GM18498 (cell line): ENCODE data around the gene COL1A2.

Experiments
- ATAC-seq: cut with Tn5 transposase; IDR thresholded peaks from one replicate; pipeline ENCODE4 v1.9.1; 2021; ENCODE audit warnings: mild to moderate bottlenecking, moderate library complexity; ENCODE audit not compliant: unreplicated experiment

Gene COL1A2

DNA sequence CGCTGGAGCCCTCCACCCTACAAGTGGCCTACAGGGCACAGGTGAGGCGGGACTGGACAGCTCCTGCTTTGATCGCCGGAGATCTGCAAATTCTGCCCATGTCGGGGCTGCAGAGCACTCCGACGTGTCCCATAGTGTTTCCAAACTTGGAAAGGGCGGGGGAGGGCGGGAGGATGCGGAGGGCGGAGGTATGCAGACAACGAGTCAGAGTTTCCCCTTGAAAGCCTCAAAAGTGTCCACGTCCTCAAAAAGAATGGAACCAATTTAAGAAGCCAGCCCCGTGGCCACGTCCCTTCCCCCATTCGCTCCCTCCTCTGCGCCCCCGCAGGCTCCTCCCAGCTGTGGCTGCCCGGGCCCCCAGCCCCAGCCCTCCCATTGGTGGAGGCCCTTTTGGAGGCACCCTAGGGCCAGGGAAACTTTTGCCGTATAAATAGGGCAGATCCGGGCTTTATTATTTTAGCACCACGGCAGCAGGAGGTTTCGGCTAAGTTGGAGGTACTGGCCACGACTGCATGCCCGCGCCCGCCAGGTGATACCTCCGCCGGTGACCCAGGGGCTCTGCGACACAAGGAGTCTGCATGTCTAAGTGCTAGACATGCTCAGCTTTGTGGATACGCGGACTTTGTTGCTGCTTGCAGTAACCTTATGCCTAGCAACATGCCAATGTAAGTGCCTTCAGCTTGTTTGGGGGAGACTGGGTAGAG, at the start of gene COL1A2:
Gene COL1A2 (plus strand): TSS at position 459 of the 704 bp plus-strand sequence. CDS start 137 bp downstream, at position 596.
- ATAC-seq = peak; percentile 29

DNA sequence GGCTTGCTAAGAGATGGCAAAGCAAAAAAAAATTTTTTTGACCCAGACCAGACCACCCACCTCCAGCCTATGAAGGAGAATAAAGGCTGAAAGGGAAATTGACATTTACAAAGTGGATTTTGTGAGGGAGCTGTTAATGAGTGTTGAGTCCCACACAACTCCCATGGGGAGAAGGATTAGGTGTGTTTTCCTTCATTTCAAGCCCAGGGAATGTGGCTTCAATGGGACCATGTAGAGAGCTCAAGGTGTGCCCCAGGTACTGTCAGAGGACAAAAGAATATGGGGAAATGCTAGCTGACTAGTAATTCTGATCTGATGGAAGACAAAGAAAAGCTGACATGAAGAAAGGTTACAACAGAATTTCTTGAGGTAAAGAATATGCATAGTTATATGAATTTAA, 48.8 kb upstream of the COL1A2 start:
- ATAC-seq = no peak

DNA sequence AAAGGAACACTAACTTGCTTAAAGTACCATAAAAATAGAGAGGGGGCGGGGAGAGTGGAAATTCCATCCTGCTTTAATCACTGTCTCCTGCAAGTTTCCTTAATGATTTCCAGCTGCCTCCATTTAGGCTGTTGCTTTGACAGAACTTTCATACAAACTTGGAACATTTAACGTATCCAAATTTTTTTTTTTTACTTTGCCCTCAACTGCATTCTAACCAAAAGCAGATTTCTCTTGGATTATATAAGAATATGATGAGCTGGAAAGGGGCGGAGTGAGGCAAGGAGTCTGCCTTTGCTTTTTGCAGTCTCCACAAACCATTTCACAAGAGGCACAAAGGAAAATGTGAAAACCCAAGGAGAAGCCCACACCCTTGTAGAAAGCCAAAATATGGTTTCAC, 46.6 kb upstream of the COL1A2 start:
- ATAC-seq = no peak

DNA sequence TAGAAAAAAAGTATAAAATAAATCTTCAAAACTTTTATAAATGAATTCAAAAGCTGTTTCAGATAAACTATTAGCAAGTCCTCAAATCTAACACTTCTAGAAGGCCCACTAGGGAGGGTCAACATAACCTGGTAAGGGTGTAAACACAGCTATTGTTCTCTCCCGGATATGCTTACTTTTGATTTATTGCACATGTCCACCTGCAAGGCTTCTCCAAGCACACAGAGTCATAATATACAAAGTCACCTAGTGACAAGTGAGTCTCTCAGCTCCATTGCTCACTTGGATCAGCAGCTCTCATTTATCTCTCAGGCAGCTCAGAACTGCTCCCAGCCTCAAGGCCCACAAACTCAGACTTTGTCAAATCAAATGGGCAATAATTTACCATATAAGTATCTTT, 44.0 kb upstream of the COL1A2 start:
- ATAC-seq = no peak

DNA sequence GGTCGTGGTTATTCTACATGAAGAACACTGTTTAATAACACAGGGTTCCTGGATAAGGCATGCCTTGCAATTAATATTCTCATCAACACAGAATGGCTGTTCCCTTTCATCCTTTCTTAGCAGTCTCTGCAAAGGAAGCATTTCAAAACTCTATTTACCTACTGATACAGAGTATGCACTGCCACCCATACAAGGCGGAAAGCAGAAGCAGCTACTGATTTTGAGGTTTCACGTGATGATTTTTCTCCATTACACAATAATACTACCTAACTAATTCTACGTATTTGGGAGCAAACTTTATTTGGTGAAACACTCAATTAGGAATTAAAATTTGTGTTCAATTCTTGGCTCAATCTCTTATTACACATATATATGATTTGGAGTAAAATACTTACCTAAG, 43.0 kb upstream of the COL1A2 start:
- ATAC-seq = no peak

DNA sequence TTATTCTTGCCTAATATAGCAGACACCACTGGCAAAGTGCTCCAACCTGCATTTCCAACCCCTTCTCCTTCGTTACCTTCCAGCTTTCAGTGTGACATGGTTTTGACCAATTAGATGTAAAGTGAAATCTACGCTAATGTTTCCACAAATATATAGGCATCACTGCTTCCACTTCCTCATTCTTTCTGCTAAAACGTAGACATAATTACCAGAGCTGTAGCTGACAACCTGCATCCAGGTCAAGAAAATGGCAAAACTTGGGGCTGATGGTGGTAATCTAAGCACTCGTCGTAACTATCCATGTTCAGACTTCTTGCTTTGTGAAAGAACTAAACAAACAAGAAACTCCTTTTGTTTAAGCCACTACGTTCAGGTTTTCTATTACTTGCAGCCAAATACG, 41.8 kb upstream of the COL1A2 start:
- ATAC-seq = no peak

DNA sequence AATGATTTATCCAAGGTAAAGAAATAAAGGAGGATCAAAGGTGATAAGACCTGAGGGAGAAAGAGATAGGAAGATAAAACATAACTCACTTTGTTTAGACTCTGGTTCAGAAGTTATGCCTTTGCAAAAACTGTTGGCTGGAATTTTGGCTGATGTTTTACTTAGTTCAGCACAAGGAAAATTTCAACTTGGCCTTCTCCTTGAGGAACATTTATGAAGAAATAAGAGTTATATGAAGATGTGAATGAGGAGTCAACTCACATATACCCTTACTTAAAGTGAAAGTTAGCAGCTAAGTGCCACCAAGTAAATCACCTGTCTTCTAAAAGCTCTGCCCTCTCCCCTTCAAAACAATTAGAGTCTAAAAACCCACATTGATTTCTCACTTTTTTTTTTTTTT, 39.7 kb upstream of the COL1A2 start:
- ATAC-seq = no peak

DNA sequence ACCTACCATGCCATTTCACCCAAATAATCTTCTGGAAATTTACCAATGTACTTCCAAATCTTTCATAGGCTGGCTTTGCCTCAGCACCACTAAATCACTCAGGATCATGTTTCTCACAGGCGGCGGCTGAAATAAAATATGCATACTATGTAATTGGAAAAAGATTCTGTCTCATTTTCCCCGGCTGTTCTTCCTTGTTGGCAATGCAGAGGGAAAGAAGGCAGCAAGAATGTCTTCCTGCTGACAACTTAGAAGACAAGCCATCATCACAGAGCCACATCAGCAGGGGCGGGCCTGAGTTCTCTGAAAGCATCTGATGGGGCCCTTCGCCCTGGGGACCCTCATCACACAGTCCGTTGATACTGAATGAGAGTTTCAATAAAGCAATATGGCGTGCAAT, 39.2 kb upstream of the COL1A2 start:
- no peak for ATAC-seq

DNA sequence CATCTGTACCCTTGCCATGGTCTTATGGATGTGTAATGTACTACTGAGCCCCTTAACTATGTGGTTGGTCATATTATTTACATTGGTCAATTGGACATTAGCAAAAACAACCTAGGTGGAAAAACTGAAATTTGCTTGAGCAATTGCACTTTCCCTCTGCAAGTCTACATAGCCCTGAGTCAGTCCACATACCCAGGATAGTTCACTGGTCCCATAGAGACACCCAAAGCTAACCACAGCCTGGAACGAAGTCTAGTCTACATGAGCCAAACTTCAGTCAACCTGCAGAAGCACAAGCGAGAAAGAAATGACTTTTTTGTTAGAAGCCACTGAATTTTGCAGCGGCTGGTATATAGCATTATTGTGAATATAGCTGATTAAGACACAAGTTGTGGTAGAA, 37.6 kb upstream of the COL1A2 start:
- ATAC-seq = no peak

DNA sequence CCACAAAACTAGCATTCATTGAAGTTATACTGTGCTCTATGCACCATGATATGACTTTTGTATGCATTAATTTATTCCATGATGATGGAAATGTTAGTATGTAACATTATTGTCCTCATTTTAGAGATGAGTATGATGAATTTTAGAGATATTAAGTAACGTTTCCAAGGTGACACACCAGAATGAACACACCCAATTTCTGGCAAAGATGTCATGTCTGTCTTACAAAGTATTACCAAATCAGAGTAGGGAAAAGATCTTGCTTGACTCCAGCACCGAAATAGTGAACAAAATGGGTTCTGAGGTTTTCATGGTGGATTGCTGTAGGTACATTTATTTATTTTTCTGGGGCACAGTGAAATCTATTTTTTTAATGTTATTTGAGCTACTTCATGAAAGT, 33.8 kb upstream of the COL1A2 start:
- ATAC-seq = no peak

DNA sequence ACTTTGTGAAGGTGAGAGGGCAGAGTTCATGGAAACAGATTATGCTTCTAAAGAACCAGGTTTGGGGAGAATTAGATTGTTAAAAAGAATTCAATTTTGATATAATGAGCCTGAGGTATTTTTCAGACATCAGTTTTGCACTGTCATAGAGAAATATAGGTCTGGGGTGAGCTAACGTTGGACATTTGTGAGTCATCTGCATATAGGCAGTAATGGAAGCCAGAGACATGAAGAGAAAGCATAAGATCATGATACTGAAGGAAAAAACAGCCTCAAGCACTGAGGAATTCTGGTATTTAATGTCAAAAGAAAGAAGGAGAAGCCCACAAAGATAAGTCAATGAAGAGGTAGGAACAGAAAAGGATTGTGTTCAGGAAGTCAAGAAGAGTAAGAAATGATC, 32.4 kb upstream of the COL1A2 start:
- ATAC-seq = no peak

DNA sequence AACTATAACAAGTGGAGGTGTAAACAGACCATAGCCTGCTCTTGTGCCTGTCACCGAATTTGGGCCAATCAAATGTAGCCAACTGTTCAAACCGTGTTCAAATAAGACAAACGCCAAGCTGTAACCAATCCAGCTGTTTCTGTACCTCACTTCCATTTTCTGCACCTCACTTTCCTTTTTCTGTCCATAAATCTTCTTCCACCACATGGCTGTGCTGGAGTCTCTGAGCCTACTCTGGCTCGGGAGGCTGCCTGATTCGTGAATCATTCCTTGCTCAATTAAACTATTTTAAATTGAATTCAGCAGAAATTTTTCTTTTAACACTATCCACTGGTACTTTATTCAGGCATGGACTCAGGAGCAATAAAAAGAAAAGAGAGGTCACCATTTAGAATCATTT, 29.9 kb upstream of the COL1A2 start:
- no peak for ATAC-seq

DNA sequence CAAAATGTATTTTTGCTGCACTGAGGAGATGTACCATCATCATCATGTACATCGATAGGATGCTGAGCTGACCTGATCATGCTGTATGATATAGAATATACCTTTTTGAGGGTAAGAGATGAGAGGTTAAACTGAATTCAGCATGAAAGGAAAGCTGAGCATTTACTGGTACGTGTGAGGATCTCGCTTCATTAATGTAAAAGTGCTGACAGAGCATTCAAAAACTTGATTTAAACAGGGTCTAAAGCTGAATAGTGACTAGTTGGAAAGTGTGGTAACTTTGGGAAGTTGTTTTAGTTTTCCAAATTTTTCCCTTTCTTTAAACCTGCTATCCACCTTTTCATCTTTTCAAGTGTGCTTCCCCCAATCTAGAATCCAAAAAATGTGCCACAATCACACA, 28.5 kb upstream of the COL1A2 start:
- ATAC-seq = no peak

DNA sequence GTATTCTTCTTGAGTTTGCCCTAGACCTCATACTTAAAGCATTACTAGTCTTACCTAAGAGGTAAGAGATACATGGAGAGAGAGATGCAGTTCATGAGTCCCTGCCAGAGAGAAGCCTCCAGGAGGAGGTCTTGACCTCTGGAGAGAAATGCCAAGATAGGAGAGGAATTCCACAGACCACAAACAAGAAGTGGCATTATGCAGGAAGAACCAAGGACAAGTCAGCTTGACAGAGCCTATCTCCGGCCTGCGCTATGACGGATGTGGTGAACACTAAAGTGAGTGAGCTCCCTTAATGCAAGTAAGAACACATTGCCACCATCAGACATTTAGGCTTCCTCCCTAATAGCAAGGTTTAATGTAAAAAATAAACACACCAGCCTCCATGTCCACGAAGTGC, 27.9 kb upstream of the COL1A2 start:
- no peak for ATAC-seq

DNA sequence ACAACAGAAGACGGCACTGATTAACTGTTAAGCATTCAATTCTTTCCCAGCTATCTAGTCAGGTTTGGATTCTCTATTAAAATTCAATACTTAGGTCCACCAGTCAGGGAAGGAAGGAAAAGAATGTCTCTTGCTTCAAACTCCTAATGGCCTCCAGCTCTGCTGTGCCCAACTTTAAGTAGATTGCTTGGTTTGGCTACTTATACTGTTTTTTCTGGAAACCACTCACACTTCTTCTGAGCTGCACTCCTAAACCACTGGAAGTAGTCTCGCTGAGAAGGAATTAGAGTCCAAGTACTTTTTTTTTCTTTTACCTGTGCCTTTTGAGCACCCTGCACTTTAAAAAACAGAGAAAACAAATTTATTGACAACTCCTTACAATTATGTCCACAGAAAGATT, 26.7 kb upstream of the COL1A2 start:
- ATAC-seq = no peak

DNA sequence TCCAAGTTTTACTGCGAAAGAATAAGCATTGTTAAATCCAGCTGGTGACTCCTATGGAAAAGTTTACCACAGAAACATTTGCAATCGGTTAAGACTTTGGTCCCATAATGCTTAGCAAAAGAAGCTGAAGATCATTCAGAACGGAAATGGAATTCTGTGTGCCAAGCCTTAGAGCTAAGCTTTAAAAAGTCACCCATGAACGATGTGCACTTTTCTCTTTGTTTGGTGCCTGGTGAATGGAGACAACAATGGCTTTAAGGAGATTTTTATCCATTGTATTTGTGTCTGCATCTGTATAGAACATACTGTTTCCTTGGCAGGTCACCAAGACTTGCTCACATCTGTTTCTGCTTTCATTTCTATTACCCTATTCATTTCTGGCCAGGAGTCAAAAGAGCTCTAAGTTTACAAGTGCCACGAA, 26.3 kb upstream of the COL1A2 start:
- no peak for ATAC-seq

DNA sequence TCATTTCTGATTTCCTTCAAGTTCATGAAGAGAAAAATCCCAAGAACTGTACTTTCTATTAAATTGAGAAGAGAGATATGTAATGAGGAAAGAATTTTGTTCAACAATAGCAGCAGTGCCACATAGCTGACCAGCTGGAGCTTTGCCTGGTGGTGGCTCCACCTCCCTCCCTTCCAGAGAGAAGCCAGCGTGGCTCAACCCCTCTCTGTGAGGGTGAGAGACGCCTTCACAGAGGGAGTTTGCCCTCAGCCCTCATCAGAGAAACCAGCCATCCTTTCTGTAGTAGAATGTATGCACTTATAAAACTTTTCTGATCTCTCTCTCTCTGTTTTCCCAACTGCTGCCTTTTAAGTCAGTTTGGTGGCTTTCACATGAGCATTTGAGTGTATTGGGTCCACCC, 20.5 kb upstream of the COL1A2 start:
- no peak for ATAC-seq

DNA sequence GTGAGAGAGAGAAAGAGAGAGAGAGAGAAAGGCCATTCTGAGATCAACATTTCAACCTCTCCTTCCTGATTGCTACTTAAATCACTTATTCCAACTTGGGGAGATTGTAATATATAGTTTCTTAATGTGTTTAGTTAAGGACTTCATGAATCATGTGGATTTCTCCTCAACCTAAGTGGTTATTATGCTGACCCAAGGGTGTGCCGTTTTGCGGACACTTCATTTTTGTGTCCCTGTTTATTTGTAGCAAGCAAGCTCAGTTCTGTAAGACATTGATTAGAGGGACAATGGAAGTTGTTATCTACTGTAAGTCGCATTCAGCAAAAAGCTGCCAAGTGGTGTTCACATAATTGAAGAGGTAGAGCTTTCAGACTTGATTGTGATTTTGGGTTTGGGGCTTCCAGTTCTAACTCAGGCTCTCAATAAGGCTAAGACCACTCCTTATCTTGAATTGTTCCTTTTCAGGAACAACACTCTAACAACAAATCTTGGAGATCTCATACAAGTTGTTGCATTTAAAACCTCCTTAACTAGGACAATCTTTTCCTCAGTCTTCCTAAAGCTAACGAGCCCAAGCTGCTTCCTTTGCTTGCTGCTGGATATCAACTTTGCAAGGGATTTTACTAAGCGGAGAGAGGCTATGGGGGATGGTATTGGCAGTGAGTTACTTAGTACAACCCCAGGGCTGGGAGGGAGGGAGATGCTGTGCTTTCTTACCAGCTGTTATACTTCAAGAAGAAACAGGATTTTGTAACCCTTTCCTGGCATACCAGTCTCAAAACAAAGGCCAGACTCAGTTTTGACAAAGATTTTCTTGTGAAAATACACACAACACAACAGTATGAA, 19.8 kb upstream of the COL1A2 start:
- ATAC-seq = no peak

DNA sequence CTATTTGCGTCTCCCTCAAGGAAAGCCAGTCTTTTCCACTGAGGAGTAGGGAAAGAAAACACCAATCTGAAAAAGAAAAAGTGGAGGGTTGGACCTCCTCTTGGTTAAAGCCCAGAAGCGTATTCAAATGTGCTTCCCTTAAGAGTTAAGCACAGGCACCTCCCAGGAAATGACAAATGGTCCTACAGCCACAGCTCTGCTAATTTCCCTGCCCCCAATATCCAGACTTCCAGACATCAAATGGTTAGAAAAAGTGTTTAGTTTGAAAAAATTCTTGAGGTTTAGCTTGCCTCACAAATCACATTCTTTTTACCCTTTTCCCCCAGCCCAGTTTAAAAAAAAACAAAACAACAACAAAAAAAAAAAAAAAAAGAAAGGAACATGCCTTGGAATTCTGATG, 19.0 kb upstream of the COL1A2 start:
- no peak for ATAC-seq

DNA sequence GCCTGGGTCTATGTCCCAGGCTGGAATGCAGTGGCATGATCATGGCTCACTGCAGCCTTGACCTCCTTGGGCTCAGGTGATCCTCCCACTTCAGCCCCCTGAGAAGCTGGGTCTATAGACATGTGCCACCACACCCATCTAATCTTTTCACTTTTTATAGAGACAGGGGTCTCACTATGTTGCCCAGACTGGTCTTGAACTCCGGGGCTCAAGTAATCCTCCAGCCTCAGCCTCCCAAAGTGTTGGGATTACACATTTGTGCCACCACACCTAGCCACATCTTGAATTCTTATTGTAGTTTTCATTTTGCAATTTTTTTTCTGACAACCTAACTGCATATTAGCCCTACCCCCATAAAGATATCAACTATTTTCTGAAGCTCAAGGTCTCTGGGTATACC, 18.4 kb upstream of the COL1A2 start:
- no peak for ATAC-seq

DNA sequence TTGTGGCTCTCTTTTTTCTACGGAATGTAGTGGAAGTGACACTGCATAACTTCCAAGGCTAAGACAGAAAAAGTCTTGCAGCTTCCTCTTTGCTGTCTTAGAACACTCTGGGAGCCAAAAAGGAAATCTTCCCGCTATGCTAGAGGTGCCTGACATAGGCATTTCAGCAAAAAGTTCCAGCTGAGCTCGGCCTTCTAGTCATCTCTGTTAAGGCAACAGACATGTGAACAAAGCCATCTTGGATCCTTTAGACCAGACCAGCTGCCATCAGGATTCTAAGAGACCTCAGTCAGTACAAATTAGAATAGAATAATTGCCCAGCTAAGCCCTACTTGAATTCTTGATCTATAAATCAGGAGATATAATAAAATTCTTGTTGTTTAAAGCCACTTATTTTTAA, 16.3 kb upstream of the COL1A2 start:
- ATAC-seq = no peak

DNA sequence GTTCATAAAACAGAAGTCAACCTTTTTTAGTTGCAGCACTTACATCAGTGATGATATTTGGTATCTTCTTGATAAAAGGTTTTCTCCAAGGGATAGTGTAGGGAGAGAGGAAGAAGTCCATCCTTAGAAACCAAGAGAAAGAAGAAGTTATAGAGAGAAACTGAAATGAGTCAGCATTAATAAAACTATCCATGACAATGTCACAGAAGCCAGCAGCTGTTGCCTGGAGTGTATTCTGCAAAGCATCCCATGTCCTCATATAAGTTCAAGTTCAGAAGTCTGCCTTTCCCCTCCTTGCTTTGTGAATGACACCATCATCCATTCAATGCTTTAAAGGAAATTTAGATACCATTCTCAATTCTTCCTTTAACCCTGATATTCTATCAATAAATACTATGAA, 14.4 kb upstream of the COL1A2 start:
- ATAC-seq = no peak

DNA sequence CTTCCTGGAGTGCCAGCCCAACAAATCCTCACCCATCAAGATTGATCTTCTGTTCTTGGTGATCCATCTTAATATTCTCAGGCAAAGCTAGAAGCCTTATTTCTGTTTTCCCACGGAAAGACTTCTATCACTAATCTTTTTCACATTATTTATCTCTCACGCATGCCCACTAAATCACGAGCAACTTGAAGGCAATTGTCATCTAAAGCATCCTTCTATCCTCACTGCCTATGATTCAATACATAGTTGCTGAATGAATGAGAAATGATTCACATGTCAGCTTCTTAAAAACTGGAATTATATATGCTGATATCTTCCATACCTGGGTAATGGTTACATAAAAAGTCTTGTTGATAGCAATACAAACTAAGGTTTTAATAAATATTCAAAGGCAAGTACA, 12.6 kb upstream of the COL1A2 start:
- no peak for ATAC-seq
